Fibroblast of skin of right quadriceps (primary cell): ENCODE measurements around the gene SERPINB1.
A peak's percentile ranks its signal among the peaks of the same experiment; 100 is the strongest.
"Not testable (repeated sequence)": the region's sequence is repeated elsewhere in the genome, so short reads cannot be mapped to it uniquely, and the experiment has no call there.

Source experiments
- DNase-seq: peaks from one replicate; pipeline ENCODE4 v3.0.0-alpha.2; 2013

Gene SERPINB1

DNA sequence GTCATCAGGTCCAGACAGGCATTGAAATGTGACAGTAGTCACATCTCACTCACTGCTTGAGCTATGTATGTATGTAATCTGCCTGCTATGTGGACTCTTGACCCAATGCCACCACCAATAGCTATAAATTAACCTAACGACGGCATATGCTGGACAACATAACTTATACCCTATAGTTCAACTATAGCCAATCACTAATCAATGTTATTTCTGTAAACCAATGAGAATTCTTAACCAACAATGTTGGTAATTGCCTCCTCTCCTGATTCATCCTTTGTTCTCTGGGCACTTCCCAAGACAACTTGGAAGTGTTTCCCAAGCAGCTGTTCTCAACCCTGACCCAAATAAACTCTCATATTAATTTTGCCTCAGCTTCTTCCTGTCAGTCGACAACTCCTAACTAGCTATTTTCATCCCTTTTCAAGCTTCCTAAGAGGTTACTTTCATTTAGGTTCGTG is 24.1 kb upstream of the SERPINB1 start:
- DNase-seq = peak; percentile 48

DNA sequence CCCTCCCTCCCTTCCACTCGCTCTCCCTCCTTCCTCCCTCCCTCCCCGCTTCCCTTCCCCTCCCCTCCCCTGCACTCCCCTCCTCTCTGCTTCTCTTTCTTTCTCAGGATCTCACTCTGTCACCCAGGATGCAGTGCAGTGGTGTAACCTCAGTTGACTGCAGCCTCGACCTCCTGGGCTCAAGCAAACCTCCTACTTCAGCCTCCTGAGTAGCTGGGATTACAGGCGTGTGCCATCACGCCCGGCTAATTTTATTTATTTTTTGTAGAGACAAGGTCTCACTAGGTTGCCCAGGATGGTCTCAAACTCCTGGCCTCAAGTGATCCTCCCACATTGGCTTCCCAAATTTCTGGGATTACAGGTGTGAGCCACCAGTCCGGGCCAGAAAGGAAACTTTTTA is 23.6 kb upstream of the SERPINB1 start:
- no peak for DNase-seq

DNA sequence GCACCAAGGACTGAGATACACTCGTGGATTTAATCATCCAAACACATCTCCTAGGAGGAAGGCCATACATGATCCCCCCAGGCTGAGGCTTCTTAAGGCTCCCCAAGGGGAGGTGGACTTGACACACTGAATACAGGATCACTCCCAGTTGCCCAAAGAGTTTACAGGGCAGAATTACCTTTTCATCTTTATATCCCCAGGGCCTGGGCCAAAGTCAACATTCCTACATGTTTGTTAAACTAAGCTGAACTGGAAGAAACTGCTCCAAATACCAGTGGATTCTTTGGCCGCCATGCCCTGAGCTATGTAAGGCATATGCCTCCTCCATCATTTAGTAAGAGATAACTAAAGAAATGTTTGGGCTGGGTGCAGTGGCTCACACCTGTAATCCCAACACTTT is 22.2 kb upstream of the SERPINB1 start:
- no peak for DNase-seq

DNA sequence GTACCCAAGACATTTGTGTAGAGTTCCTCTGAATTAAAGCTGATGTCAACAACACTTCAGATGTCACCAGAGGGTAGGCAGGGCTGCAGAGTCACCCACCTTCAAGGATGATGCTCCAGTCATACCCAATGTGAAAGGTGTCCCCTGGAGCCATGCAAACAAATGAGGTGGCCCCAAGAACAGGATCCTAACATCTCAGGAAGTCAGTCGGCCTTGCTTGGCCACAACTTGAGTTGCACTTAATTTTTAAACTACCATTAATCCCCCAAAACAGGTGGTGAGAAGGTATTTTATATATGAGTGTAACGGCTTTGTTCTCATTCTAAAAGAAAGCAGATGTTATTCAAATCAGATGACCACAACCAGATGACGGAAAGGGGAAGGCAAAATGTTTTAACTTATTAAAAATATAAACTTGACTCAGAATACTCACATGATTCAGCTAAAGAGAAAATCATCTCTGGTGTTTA is 21.1 kb upstream of the SERPINB1 start:
- peak; percentile 31 for DNase-seq

- no peak for DNase-seq
Measured at GRCh38 chr6:2861822-2862164, 20.1 kb upstream of the SERPINB1 start.

DNA sequence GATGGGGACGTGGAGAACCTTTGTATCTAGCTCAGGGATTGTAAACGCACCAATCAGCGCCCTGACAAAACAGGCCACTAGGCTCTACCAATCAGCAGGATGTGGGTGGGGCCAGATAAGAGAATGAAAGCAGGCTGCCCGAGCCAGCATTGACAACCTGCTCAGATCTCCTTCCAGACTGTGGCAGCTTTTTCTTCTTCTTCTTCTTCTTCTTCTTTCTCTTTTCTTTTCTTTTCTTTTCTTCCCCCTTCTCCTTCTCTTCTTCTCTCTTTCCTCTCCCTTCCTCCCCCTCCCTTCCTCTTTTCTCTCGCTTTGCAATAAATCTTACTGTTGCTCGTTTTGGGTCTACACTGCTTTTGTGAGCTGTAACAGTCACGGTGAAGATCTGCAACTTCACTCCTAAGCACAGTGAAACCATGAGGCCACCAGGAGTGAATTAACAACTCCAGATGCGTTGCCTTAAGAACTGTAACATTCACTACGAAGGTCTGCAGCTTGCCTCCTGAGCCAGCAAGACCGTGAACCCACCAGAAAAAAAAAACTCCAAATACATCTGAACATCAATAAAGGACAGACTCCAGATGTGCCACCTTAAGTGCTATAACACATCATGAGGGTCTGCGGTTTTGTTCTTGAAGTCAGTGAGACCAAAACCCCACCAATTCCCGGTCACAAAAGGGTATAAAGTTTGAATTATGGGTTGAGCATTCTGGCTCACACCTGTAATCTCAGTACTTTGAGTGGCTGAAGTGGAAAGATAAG is 19.6 kb upstream of the SERPINB1 start:
- no peak for DNase-seq

- not testable (repeated sequence) for DNase-seq
Measured at GRCh38 chr6:2860706-2861059, 19.0 kb upstream of the SERPINB1 start.

GRCh38 chr6:2859798-2860705 is 18.4 kb upstream of the SERPINB1 start:
- not testable (repeated sequence) for DNase-seq

DNA sequence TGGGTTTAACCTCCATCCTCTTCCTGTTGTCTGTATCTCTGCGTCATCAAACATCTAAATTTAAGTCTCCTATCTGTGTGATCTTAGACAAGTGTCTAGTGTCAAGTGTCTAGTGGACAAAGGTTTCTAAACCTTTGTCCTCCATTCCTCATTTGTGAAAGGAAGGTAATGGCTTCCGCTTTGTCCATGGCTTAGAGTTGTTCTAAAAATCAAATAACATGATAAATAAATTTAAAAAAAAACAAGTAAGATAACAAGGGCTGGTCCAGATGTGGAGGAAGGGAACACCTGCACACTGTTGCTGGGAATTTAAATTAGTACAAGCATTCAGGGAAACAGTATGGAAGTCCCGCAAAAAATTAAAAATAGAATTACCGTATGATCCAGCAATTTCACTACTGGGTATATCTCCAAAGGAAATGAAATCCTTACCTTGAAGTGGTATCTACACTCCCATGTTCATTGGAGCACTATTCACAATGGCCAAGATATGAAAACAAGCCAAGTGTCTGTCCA is 17.6 kb upstream of the SERPINB1 start:
- DNase-seq = no peak

DNA sequence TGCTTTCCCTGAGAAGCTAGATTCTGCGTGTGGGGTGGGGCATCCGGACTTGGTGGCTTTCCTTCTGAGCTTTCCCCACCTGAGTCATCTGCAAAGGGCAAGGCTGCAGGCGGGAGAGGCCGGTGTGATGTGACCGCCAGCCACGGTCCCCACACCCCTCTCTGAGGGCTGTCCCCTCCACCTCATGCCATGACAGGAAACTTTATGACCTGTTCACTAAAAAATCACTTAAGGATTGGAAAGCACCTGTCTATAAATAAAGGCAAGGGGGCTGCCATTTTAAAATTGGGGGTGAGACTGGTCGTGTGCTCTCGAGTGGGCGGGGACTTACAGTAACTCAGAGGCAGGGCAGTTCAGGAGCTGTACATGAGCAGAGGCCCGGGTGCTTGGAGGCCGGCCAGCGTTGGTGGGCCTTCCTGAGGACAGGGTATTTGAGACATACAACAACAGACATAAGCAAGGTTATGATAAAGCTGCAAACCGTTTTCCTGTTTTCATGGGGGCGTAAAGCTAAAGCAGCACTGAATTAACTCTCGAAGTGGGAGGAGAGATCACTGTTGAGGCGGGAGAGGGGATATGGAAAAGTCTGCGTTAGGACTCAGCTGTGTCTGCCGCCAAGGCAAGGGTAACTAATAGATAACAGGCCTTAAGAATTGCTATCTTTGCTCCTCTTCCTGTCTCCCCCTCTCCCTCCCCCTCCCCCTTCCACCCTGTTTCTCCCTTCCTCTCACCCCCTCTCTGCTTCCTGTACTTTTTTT is 16.1 kb upstream of the SERPINB1 start:
- DNase-seq = peak; percentile 93

DNA sequence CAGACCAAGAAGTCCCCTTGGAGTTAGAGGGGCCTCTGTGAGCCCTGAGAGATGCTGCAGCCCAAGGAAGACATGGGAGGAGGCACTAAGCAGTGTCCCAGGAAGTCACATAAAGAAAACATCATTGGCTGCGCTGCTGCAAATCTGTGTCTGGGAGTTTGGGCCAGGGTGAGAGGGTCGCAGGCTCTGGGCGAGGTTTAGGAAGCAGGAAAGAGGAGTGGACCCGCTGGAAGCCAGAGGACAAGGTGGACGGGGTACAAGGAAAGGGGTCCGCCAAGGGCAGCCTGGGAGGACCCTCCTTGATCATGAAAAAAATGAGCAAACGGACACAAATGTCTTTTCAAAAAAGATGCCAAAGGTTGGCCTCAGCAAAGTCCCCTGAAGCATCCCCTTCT is 15.5 kb upstream of the SERPINB1 start:
- DNase-seq = no peak

- DNase-seq = no peak
Measured at GRCh38 chr6:2855061-2855519, 13.4 kb upstream of the SERPINB1 start.

DNA sequence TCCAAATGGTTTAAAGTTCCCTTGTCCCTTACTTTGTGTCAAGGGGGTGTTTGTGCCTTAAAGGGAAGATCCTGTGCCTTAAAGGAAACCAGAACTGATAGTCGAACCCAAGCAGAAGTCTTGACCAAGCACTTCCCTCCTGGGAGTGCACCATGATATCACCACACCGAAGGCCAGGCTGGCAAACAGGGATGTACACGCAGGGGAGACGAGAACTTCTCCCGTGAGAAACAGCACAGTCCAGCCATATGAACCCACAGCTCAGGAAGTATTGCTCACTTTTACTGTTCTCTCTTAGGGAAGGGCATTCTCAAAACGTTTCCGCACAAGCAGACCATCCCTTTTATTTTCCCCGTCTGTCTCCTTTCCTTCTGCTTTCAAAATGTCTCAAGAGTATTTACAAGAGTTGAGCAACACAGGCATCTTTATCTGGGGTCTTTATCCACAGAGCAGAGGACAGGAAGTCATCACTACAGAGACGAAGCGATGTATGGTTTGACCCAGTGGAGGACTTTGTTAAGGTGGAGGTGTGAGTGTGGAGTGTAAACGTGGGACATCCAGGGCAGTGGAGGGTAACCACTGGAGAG is 12.8 kb upstream of the SERPINB1 start:
- no peak for DNase-seq

GRCh38 chr6:2853769-2854395 is 12.2 kb upstream of the SERPINB1 start:
- DNase-seq = peak; percentile 91

DNA sequence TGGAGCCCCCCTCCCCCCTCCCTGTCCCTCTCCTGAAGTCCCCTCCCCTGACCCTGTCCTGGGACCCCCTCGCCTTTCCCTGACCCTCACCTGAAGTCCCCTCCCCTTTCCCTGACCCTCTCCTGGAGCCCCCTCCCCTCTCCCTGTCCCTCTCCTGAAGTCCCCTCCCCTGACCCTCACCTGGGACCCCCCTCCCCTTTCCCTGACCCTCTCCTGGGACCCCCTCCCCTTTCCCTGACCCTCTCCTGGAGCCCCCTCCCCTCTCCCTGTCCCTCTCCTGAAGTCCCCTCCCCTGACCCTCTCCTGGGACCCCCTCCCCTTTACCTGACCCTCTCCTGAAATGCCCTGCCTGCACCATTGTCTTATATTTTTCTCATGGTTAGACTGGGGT is 11.7 kb upstream of the SERPINB1 start:
- not testable (repeated sequence) for DNase-seq

- no peak for DNase-seq
Measured at GRCh38 chr6:2852921-2853322, 11.3 kb upstream of the SERPINB1 start.

DNA sequence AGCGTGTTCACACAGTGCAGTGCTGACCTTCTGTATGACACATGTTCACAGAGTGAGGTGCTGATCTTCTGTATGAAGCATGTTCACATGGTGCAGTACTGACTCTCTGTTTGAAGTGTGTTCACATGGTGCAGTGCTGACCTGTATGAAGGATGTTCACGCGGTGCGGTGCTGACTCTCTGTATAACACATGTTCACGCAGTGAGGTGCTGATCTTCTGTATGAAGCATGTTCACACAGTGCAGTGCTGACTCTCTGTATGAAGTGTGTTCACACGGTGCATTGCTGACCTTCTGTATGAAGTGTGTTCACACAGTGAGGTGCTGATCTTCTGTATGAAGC is 10.8 kb upstream of the SERPINB1 start:
- DNase-seq = no peak

DNA sequence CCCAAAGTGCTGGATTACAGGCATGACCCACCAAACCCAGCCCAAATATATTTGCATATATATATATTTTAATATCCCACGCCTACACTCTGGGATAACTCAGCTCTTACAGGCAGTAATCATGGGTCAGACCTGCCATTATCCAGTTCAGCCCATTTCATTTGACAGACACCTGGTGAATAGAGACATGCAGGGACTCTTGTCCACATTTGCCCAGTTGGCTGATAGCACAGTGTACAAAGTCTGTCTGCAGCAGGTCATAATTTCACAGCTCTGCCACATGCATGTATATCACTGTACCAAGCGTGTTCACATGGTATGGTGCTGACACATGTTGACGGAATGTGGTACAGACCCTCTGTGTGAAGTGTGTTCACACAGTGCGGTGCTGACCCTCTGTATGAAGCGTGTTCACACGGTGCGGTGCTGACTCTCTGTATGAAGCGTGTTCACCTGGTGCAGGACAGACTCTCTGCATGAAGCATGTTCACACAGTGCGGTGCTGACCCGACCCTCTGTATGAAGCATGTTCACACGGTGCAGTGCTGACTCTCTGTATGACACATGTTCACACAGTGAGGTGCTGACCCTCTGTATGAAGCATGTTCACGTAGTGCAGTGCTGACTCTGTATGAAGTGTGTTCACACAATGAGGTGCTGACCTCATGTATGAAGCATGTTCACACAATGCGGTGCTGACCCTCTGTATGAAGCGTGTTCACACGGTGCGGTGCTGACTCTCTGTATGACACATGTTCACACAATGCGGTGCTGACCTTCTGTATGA is 10.3 kb upstream of the SERPINB1 start:
- no peak for DNase-seq

GRCh38 chr6:2850538-2851113 is 9.0 kb upstream of the SERPINB1 start:
- peak; percentile 46 for DNase-seq

DNA sequence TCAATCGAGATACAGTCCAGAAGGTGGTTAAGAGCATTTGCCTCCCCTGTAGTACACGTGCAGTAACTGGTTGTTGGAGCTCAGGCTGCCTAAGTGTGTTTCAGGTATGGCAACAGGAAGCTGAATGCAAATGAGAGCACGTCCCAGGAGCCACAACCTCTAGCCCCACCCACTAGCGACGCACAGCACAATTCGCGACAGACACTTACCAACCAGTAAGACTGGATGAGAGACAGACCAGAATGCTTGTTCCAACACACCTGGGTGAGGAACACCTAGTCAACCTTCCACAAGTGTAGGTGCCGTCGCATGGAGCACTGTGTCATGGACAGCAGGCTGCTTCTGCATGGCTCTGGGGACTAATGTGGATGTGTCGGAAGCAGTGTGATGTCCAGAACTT is 7.2 kb upstream of the SERPINB1 start:
- no peak for DNase-seq

- no peak for DNase-seq
Measured at GRCh38 chr6:2845880-2846208, 4.2 kb upstream of the SERPINB1 start.
